Esophagus squamous epithelium (tissue), 4 donors: ENCODE data around the gene EVA1C.

Experiments
- CTCF ChIP-seq, 6 experiments: fragments of 450-650 bp in 4 of 6; fragments of 200-600 bp in 2 of 6; sonication (generic) in 2 of 6; IDR thresholded peaks; one replicate each; pipeline ENCODE4 v1.5.1; 2016 to 2019; ENCODE audit warnings: antibody characterized with exemption in 6 of 6, mild to moderate bottlenecking in 4 of 6, moderate library complexity in 4 of 6
- POLR2A ChIP-seq, 4 donors: fragments of 450-650 bp; IDR thresholded peaks; one replicate each; pipeline ENCODE4 v1.6.1; 2017; ENCODE audit warnings: antibody characterized with exemption in 4 of 4, mild to moderate bottlenecking in 4 of 4, moderate library complexity in 3 of 4

GRCh38 chr21:32544697-32545096, 132.2 kb downstream of the EVA1C start:
- TF ChIP-seq CTCF (IDR thresholded peaks at IDR 0.05): no peak
- TF ChIP-seq POLR2A (IDR thresholded peaks at IDR 0.05): no peak
